ENCODE results near the gene PRR20D.
"Not testable (repeated sequence)": the region's sequence is repeated elsewhere in the genome, so short reads cannot be mapped to it uniquely, and the experiment has no call there.

Gene PRR20D

GRCh38 chr13:57160332-57160731 is at the start of gene PRR20D:
Gene PRR20D, plus strand, starts transcription at chr13:57160632. Its CDS starts 387 bp downstream, at chr13:57161019.
- not testable (repeated sequence) for DNase-seq

- DNase-seq: no peak
These were observed 45.5 kb upstream of the PRR20D start for GRCh38 chr13:57114945-57115344.

DNA sequence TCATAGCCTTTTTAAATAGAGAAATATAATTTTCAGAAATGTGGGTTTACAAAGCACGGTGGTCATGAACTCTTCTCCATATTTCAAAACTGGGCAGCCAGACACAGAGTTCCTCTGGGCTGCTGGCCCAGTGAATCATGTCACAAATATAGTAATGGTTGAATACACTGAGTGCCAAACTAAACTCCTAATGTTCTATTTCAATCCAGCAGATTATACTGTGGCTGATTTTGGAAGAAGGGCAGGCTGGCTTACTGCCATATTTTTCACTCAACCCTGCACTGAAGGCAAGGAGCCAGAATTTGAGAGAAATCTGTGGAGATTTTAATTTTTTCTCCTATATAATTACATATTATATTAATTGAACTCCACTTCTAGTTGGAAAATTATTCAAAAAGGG is 36.8 kb upstream of the PRR20D start:
- DNase-seq: no peak

GRCh38 chr13:57128909-57129308 is 31.5 kb upstream of the PRR20D start:
- DNase-seq: no peak

- DNase-seq: no peak
These were observed 24.3 kb upstream of the PRR20D start for GRCh38 chr13:57136093-57136492.

- no peak for DNase-seq
These were observed 22.8 kb upstream of the PRR20D start for GRCh38 chr13:57137585-57137984.

GRCh38 chr13:57138988-57139387 is 21.4 kb upstream of the PRR20D start:
- no peak for DNase-seq

- DNase-seq: not testable (repeated sequence)
These were observed 20.7 kb upstream of the PRR20D start for GRCh38 chr13:57139781-57140180.

DNA sequence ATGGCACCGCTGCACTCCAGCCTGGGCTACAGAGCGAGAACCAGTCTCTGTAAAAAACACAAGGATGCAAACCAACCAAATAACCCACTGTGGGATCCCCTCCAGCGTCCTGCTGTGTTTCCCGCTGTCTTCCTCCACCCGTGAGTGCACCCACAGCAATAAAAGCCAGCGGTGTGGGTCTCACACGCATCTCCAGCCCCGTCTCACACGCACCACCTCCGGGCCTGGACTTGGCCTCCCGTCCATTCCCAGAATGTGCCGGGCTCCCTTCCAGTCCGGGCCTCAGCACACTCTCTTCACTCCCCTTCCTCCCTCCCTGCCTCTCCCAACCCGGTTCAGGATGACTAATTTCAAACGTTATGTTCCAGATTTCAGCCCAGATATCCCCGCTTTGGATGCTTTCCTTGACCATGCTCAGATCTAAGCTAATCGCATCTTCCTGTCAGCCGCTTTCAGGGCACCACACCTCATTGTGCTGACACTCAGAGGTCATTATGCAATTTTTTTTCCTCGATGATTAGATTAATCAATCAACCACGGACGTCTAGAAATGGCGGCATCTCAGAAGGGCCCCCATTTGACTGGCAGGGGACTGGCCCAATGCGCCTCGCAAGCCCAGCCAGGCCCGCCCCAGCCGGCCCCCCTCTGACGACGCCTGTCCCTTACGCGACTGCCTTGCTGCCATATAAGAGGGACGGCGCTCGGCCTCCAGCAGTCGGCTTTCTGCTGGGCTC is 20.0 kb upstream of the PRR20D start, which contains the start of gene PRR20A:
Gene PRR20A (plus strand): TSS at position 684 of the 734 bp plus-strand sequence. CDS start 387 bp downstream, outside the sequence.
- not testable (repeated sequence) for DNase-seq

- not testable (repeated sequence) for DNase-seq
These were observed 13.2 kb upstream of the PRR20D start, which contains the start of gene PRR20B for GRCh38 chr13:57147188-57147587. Gene PRR20B, plus strand, starts transcription at chr13:57147488. Its CDS starts 387 bp downstream, at chr13:57147875.

DNA sequence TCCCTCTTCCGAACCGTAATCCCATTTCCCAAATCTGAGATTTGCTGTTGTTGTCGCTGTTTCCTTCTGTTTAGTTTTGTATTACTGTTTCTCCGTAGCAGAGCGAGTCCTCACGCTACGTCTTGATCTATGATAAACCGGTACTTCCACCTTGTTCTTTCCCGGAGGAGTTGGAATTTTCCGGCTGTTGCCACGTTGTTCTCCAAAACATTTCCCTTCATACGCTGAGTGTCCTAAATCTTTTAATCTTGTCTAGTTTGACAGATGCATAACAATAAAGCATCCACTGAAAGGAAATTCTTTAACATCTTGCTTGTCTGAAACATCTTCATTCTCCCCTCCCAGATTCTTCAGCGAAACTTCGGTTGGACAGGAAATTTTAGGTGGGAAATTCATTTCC is 12.3 kb upstream of the PRR20D start:
- not testable (repeated sequence) for DNase-seq

DNA sequence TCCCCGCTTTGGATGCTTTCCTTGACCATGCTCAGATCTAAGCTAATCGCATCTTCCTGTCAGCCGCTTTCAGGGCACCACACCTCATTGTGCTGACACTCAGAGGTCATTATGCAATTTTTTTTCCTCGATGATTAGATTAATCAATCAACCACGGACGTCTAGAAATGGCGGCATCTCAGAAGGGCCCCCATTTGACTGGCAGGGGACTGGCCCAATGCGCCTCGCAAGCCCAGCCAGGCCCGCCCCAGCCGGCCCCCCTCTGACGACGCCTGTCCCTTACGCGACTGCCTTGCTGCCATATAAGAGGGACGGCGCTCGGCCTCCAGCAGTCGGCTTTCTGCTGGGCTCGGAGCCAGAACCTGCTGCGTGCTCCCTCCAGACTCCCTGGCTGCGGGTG is 6.7 kb upstream of the PRR20D start, which contains the start of gene PRR20C:
Gene PRR20C (plus strand): TSS at position 301 of the 400 bp plus-strand sequence. CDS start 387 bp downstream, outside the sequence.
- DNase-seq: not testable (repeated sequence)

DNA sequence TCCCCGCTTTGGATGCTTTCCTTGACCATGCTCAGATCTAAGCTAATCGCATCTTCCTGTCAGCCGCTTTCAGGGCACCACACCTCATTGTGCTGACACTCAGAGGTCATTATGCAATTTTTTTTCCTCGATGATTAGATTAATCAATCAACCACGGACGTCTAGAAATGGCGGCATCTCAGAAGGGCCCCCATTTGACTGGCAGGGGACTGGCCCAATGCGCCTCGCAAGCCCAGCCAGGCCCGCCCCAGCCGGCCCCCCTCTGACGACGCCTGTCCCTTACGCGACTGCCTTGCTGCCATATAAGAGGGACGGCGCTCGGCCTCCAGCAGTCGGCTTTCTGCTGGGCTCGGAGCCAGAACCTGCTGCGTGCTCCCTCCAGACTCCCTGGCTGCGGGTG is 6.5 kb downstream of the PRR20D start, which contains the start of gene PRR20E:
Gene PRR20E (plus strand): TSS at position 301 of the 400 bp plus-strand sequence. CDS start 387 bp downstream, outside the sequence.
- not testable (repeated sequence) for DNase-seq

DNA sequence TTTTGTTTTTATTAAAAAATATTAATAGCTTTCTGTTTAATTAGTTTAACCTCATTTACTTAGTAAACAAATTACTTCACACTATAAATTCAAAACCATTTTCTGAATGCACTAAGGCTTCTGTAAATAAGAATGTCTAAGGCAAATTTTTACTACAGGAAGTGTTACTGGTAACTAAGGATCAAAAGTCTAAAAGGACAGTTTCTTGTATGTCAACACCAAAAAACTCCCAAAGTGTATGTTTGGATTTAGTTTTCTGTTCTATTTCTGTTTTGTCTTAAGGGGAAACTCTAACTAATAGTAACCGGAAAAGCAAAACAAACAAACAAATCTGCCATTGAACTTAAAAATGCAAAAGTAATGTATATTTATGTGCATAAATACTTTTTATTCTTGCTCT is 31.2 kb downstream of the PRR20D start:
- DNase-seq: no peak

- no peak for DNase-seq
These were observed 52.6 kb downstream of the PRR20D start for GRCh38 chr13:57212989-57213388.

All from activated CD4-positive, alpha-beta T cell treated with anti-CD3 and anti-CD28 coated beads, Interleukin-10, Interleukin-2, amounts not matched to agents 100 ng/mL and 50 ng/mL, durations not matched to agents 16 hours and 8 hours (primary cell).